ENCODE results near the gene MFSD12. TPM values are rescaled to one million over a fixed set of nuclear protein-coding genes. Genes with fewer than 3 reads are reported as not detected.

MFSD12 gene
- total and polyA plus RNA-seq, 2 experiments from 2014 or later, result 35.3 to 91.1 TPM

GRCh38 chr19:3585301-3586126, 28.1 kb upstream of the MFSD12 start, which contains the start of gene GIPC3:
TSS of gene GIPC3 (plus strand) at chr19:3585478. CDS start at chr19:3585598, 120 bp downstream.
- peaks cover 3% of the 10 kb centered on the region; the same call in 1 of the 3 replicates for H3K36me3 Mint-ChIP-seq (ENCODE audit: low read depth)
- H3K4me3 Mint-ChIP-seq, result peak within 1 kb of the TSS; percentile 47
- no peaks in the 10 kb centered on the region for H3K9me2 ChIP-seq (ENCODE audit: insufficient read depth)
- H3K27ac ChIP-seq (ENCODE audit: low read depth), result no peak within 1 kb of the TSS
- no peaks in the 10 kb centered on the region for H3K4me1 Mint-ChIP-seq
- peak; percentile 47 for ATAC-seq
- no peaks in the 10 kb centered on the region for H3K4me1 ChIP-seq (ENCODE audit: insufficient read depth)
- peak within 1 kb of the TSS; percentile 61 for H3K4me3 ChIP-seq
- H3K27ac Mint-ChIP-seq, result no peak within 1 kb of the TSS
- no peaks in the 10 kb centered on the region for H3F3A ChIP-seq (replicated peaks; ENCODE audit: low read depth)
- H3K27me3 Mint-ChIP-seq (ENCODE audit: insufficient read depth, low read depth, poor library complexity), result peaks cover 17% of the 10 kb centered on the region
- no peak for TF ChIP-seq STAT1 (IDR thresholded peaks at IDR 0.05; ENCODE audit: unreplicated experiment)
- TF ChIP-seq JUNB (IDR thresholded peaks at IDR 0.05; ENCODE audit: unreplicated experiment), result no peak
- no peak for TF ChIP-seq ZNF462 (CRISPR knock-in tag; IDR thresholded peaks at IDR 0.05)
- TF ChIP-seq EZH2 (IDR thresholded peaks at IDR 0.05; ENCODE audit: low read depth, unreplicated experiment), result no peak
- no peak for TF ChIP-seq EZH2phosphoT487 (IDR thresholded peaks at IDR 0.05; ENCODE audit: unreplicated experiment)
- no peak for TF ChIP-seq NANOG (IDR thresholded peaks at IDR 0.05; ENCODE audit: borderline replicate concordance)
- no peak for TF ChIP-seq CTCF (conservative IDR thresholded peaks at IDR 0.05; ENCODE audit: low read depth in 2 of 2)
- TF ChIP-seq CREB1 (CRISPR knock-in tag; IDR thresholded peaks at IDR 0.05; ENCODE audit: low read depth), result no peak
- no peak for TF ChIP-seq POLR2AphosphoS5 (IDR thresholded peaks at IDR 0.05; ENCODE audit: low read depth)
- TF ChIP-seq ETS1 (IDR thresholded peaks at IDR 0.05), result no peak
- TF ChIP-seq ZNF114 (CRISPR knock-in tag; IDR thresholded peaks at IDR 0.05), result no peak
- no peak for TF ChIP-seq ZNF331 (CRISPR knock-in tag; IDR thresholded peaks at IDR 0.05; ENCODE audit: low read depth)
- no peak for TF ChIP-seq REST (IDR thresholded peaks at IDR 0.05; ENCODE audit: unreplicated experiment)
- no peaks in the 10 kb centered on the region for H3K36me3 ChIP-seq (ENCODE audit: insufficient read depth)
- no peaks in the 10 kb centered on the region for H4K20me1 ChIP-seq (replicated peaks; ENCODE audit: insufficient read depth)
- peaks cover 5% of the 10 kb centered on the region; the same call in 2 of the 3 replicates for H3K9me3 Mint-ChIP-seq
- peaks cover 41% of the 10 kb centered on the region for H3K27me3 ChIP-seq (ENCODE audit: insufficient read depth)
- H3K79me2 ChIP-seq (replicated peaks; ENCODE audit: insufficient read depth), result no peaks in the 10 kb centered on the region
- peak within 1 kb of the TSS; percentile 95 for H2AFZ ChIP-seq
- H3K4me2 ChIP-seq, result peak within 1 kb of the TSS; percentile 80
- peak; percentile 49 for DNase-seq (ENCODE audit: low spot score)

Measured in GM23338 (cell line).